Stimulated activated CD8-positive, alpha-beta memory T cell treated with anti-CD3 and anti-CD28 coated beads, Interleukin-15, amount 100 ng/mL, for 24 hours (primary cell): ENCODE data around the gene SNX24.
"Not testable (repeated sequence)": the region's sequence is repeated elsewhere in the genome, so short reads cannot be mapped to it uniquely, and the experiment has no call there.

Experiments
- DNase-seq: peaks from one replicate; pipeline ENCODE4 v3.0.0-alpha.2; 2020; ENCODE audit warnings: low read depth

The SNX24 gene

DNA sequence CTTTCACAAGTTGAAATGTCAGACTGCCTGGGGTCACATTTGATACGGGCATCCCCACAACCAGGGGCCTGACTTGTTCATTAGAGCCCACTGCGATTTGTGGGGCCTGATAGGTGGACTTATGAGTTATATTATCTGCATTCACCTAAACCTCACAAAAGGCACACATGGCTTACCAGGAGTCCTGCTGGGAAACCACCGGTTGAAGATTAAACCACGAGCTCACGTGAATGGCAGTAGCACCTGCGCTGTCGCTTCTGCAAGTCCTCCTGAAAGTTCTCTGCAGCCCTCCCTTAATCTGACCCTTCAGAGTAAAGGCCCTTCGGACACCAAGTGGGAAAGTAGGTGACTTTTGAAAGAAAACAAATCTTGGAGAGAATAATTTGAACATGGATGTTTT, 122.2 kb downstream of the SNX24 start:
- no peak for DNase-seq

GRCh38 chr5:122968056-122968455, 122.6 kb downstream of the SNX24 start:
- not testable (repeated sequence) for DNase-seq

DNA sequence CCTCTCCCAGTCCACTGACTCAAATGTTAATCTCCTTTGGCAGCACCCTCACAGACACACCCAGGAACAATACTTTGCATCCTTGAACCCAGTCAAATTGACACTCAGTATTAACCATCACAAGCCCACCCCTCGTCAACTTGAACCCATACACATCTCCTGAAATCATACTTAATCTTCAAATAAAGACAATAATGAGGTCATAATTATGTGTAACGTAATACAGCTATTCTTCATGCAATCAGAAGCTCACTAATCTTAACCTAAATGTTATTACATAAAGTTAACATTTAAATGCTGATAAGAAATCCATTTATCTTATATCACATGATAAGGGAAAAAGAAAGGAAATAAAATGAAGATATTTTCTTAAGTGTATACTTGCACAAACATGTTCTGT, 125.9 kb downstream of the SNX24 start:
- no peak for DNase-seq

- no peak for DNase-seq
Observed at GRCh38 chr5:122972877-122973276, 127.5 kb downstream of the SNX24 start.

DNA sequence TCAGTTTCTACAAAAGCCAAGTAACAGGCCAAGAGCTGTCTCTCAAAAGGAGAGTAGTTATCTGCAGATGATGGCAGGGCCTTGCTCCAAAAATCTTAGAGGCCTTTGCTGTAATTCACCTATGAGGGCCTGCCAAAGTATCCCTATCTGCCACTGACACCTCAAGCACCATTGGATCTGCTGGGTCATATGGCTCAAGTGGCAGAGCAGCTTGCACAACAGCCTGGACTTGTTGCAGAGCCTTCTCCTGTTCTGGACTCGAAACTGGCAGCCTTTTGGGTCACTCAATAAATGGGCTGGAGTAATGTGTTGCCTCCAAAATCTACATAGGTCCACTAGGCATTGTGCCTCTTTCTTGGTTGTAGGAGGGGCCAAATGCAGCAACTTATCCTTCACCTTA, 128.3 kb downstream of the SNX24 start:
- DNase-seq: not testable (repeated sequence)

GRCh38 chr5:122974251-122974650, 128.8 kb downstream of the SNX24 start:
- DNase-seq: not testable (repeated sequence)

- DNase-seq: no peak
Observed at GRCh38 chr5:122977319-122977718, 131.9 kb downstream of the SNX24 start.

DNA sequence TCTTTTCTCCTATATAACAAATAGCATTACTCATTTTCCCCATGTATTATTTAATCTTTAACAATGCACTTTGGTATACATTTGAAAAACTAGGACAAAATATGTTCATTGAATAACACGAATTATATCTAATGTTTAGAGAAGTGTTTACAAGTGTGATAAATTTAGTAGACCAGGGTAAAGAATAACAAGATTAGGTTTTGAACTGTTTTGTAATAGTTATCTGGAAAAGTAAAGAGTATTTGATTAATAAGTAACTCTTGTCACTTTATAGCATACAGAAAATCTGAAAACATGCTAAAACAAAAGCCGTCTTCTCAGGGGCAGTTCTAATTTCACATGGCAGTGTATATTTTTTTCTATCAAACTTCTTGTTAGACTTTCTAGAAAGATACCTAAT, 132.7 kb downstream of the SNX24 start:
- no peak for DNase-seq

DNA sequence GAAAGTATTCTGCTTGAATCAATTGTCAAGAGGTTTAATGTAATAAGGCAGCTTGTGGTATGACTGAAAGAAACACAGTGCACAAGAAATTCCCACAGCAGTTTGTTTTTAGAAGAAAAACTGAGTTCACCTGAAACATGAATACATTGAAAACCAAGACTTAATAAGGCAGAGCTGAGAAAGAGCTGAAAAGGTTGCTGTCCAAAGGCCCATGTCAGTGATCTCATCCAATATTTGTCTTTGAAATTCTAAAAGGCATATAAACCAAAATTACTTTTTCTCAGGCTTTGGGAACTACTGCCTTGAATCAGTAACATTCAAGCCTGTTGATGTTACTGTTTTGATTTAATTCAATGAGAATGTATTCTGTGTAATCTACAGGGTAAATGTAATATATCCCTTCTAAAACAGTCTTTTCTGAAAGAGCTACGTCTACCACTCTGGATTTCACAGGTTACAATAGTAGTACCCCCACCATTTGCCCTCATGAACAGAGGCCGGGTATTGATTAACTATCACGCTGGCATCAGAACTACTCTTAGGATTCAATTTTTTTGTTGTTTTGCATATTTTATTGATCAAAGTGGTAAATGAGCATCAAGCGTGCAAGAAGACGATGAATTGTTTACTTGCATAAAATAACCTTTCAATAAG, 133.4 kb downstream of the SNX24 start:
- DNase-seq: no peak

GRCh38 chr5:122981846-122982245, 136.4 kb downstream of the SNX24 start:
- DNase-seq: no peak

GRCh38 chr5:122982376-122982775, 137.0 kb downstream of the SNX24 start:
- no peak for DNase-seq

- no peak for DNase-seq
Observed at GRCh38 chr5:122984425-122984824, 139.0 kb downstream of the SNX24 start.

DNA sequence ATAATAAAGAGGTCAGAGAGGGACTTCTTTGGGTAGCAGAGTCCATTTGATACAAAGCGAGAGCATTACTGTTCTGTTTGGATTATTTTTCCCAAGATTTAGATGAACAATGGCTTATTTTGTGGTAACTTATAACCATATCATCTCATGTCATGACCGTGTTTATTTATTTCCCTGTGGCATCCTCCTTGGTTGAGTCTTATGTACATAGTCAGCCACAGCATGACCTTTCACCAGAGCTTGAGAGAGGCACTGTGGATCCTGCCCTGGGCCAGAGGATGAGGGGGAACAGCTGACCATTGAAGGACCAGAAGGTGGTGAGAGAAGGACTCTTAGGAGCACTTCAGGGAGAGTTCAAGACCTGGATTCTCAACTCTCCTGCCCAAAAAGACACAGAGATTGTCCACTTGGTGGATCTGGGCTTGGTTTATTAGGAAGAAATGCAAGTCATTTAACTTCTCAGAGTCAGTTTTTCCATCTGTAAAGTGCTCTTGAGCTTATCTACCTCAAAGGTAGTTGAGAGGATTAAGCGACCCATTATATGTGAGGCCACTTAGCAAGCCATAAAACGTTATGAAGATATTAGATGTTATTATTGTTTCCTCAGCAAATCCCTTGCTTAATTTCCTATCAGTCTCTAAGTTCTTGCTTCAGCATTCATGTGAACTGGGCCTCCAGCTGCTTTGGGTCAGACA, 139.7 kb downstream of the SNX24 start:
- no peak for DNase-seq

- DNase-seq: no peak
Observed at GRCh38 chr5:122985954-122986721, 140.7 kb downstream of the SNX24 start.

DNA sequence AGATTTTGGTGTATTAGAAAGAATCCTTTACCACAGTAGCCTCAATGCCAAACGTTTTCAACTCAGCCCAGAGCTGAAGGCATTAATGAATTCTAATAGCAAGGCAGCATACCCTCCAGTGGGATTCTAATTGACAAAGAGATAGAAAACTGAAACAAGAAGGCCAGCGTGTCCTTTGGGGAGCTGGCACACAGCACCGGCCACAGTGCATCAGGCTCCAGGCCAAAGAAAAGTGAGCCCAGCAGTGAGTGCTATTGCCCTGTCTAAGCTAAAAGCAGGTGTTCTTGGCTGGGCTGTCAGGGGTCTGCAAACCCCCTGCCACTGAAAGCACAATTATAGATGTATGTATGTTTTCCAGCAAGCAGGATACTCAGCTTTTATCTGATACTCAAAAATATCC, 150.7 kb downstream of the SNX24 start:
- DNase-seq: no peak

- no peak for DNase-seq
Observed at GRCh38 chr5:122997294-122997693, 151.9 kb downstream of the SNX24 start.

DNA sequence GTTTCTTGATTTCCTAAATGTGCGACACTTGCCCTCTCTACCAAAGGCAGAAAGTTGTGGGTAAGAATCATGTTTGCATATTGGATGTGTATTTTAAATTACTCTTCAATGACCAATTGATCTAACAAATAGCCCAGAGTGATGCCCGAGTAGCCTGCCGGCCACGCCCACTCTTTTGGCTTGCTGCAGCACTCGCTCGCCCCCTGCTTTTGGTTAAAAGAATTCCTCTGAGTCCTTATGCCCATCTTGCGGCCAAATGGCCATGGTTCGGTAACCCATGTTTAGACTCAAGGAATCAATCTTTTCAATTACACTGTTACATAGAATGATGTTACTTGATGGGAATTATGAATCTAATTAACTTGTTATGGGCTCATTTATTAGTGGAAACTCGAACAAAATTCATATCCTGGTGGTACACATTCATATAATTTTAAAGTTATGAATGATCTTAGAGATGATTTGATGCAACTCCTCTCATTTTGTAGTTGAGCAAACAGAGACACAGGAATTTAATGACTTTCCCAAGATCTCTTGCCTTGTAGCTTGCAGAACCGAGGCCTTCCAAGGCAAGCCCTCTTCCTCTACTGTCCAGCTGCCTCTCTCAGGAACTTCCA, 154.6 kb downstream of the SNX24 start:
- DNase-seq: no peak

DNA sequence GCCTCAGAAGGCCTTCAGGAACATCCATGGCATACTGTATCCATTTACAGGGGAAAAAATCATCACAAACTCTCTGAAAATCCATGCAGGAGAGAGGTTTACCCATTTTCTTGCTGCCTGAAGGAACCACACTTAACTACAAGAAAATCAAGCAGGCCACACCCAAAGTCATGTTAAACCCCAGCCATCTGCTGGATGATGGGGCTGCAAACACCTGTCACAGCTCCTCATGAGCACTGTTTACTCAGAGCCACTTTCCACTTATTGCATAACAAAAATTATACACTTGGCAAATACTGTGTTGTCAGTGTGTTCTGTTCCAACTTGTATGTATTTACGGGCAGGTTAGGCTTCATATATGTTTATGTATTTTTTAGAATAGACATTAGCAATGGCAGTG, 155.3 kb downstream of the SNX24 start:
- no peak for DNase-seq

- DNase-seq: no peak
Observed at GRCh38 chr5:123001808-123002207, 156.4 kb downstream of the SNX24 start.

DNA sequence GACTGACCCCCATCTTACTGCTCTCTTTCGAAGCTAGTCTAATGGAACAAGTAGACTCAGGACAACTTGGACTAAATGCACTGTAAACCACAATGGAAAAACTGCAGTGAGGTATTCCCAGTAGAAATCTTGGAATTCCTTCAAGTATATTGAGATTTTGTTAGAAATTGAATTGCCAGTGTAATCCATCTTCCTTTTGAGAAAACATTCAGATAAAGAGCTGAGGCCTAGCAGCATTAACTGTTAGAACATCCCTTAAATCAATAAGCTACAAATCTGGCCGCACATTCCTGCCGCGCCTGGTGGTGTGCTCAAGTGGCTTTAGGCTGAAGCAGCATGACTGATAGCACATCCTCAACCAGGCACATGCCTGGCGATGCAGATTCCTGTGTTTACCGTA, 161.8 kb downstream of the SNX24 start:
- no peak for DNase-seq

DNA sequence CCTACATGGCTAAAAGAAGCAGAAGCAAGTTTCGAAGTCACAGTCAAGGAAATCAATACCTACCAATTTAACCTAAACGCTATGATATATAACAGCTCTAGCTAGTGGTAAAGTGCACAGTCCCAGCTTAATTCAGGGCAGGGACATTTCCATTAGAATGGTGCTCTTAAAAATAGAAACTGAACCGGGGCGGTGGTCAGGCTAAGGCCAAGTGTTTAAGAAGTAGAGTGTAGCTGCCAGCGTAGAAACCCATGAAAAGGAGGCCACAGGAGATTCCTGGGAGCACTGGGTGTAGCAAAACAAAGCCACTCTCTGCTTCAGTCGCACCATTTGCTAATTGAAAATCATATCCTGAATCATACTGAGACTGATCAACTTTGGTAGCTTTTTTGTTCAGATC, 162.3 kb downstream of the SNX24 start:
- no peak for DNase-seq

DNA sequence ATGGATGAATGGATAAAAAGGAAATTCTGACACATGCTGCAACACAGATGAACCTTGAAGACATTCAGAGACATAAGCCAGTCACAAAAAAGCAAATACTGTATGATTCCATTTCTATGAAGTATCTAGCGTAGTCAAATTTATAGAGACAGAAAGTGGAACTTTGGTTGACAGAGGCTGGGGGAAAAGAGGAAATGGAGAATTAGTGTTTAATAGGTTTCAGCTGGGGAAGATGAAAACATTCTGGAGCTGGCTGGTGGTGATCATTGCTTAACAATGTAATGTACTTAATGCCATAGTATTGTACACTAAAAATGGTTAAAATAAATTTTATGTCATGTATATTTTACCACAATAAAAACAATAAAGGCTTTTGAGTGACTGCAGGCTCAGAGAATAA, 166.9 kb downstream of the SNX24 start:
- no peak for DNase-seq

GRCh38 chr5:123014689-123015088, 169.3 kb downstream of the SNX24 start:
- no peak for DNase-seq
